Mucosa of descending colon (tissue), 3 donors: ENCODE measurements around the gene TMEM254. TPM values are rescaled to one million over a fixed set of nuclear protein-coding genes. Genes with fewer than 3 reads are reported as not detected.

Experiments used
- ATAC-seq: fragments of 200-7000 bp; cut with Tn5 transposase; one replicate; pipeline ENCODE4 v1.9.1; 2020; ENCODE audit warnings: mild to moderate bottlenecking, moderate library complexity
- DNase-seq, 3 donors: peaks; one replicate each; pipeline ENCODE4 v3.0.0-alpha.2; 2020
- H3K36me3 ChIP-seq: fragments of 200-600 bp; one replicate; pipeline ENCODE4 v1.8.0; 2021; ENCODE audit warnings: low read depth, mild to moderate bottlenecking
- H3K4me1 ChIP-seq: fragments of 200-600 bp; one replicate; pipeline ENCODE4 v1.8.0; 2021; ENCODE audit warnings: low read depth, mild to moderate bottlenecking
- H3K4me3 ChIP-seq: fragments of 200-600 bp; one replicate; pipeline ENCODE4 v1.8.0; 2021; ENCODE audit warnings: mild to moderate bottlenecking
- H3K9me3 ChIP-seq: fragments of 200-600 bp; one replicate; pipeline ENCODE4 v1.8.0; 2021; ENCODE audit warnings: mild to moderate bottlenecking
- CTCF ChIP-seq: fragments of 200-600 bp; IDR thresholded peaks from one replicate; pipeline ENCODE4 v1.8.0; 2022; ENCODE audit warnings: antibody characterized with exemption, mild to moderate bottlenecking
- intact Hi-C, 2 donors: fragments of 100-400 bp; cut with DNase I in 1 of 2; cut with micrococcal nuclease in 1 of 2; formaldehyde crosslinking; loops; one replicate each; pipeline versions ENCODE4 v1.11.0 to v1.11.1; 2022; cut with DNase I, micrococcal nuclease
- total RNA-seq, 3 donors: library from RNA; stranded (reverse); fragmentation: NEBNext Ultra II Directional in 2 of 3; extraction: Animal tissue kit (Norgen Biotek cat#: 25700) in 2 of 3; gene quantifications; one replicate each; pipeline versions ENCODE4 v1.2.1 to v1.2.4, GENCODE V29; 2021 to 2023
- donor health status: DM: no; HTN: no; CAD: no; lungs with moderate emphysema.
- donor health status: DM: no; HTN: no; CAD: no.
- donor health status: DM: no; HTN: yes; CAD: no.

Gene TMEM254
- total RNA-seq, 3 donors from 2014 or later = 17.2 to 34.5 (median 26.9) TPM

DNA sequence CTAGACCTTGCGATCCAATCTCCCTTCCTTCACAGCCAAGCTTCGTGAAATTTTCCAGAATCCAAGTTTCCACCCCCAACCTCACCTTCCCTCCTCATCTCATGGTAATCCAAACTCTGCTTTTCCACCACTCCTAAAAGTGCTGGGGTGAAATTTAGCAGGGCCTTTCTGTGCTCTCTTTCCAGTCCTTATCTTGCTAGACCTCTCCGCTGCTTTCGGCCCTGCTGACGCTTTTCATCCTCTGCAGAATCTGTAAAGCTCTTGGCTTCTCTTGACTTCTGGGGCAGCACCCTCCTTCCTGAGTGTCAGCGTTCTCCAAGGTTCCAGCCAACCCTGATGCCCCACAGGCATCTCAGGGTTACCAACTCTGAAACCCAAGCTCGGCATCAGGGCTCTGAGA, 61.8 kb downstream of the TMEM254 start:
- Histone ChIP-seq H3K4me3 (no peak overlapping the region), H3K36me3 (no peaks in the 10 kb centered on the region), H3K9me3 (no peaks in the 10 kb centered on the region), H3K4me1 (peaks cover 15% of the 10 kb centered on the region)
- ATAC-seq = no peak
- TF ChIP-seq CTCF = no peak
- DNase-seq = no peak
- intact Hi-C loops = loop anchor here in 1 of 2 donors (5.0 kb wide), 1 partner anchor 82 kb away; no protein-coding TSS in a partner anchor

- no peaks in the 10 kb centered on the region for H3K36me3 ChIP-seq
- H3K9me3 ChIP-seq = no peaks in the 10 kb centered on the region
- peaks cover 15% of the 10 kb centered on the region for H3K4me1 ChIP-seq
- DNase-seq = no peak
- intact Hi-C loops = loop anchor here in 1 of 2 donors (5.0 kb wide), 1 partner anchor 80 kb away; no protein-coding TSS in a partner anchor
- no peak overlapping the region for H3K4me3 ChIP-seq
- ATAC-seq = no peak
- TF ChIP-seq CTCF = no peak
Observed at GRCh38 chr10:80141696-80142460, 63.4 kb downstream of the TMEM254 start.

Other genes starting within 250 kb of the TMEM254 start
- gene SFTPD, start 129.6 kb upstream of the TMEM254 start, total RNA-seq = under 1 TPM in 1 of 3 donors, not detected in 2; 0.35 TPM
- gene PLAC9, start 54.1 kb downstream of the TMEM254 start, total RNA-seq = 10 to 100 TPM in 2 of 3 donors, 1 to 10 TPM in 1; 3.2 to 15.1 (median 11.8) TPM
- gene ANXA11, start 126.9 kb downstream of the TMEM254 start, total RNA-seq = 100 to 1,000 TPM; 252 to 424 (median 367) TPM
- under 1 TPM in 1 of 3 donors, not detected in 2; 0.89 TPM for gene MAT1A, start 211.0 kb downstream of the TMEM254 start, total RNA-seq